Skeletal muscle tissue (tissue), 4 donors: Measurements from ENCODE around the gene SIK3. TPM values are rescaled to one million over a fixed set of nuclear protein-coding genes. Genes with fewer than 3 reads are reported as not detected.
A peak's percentile ranks its signal among the peaks of the same experiment; 100 is the strongest.
"Not testable (repeated sequence)": the region's sequence is repeated elsewhere in the genome, so short reads cannot be mapped to it uniquely, and the experiment has no call there.

Experiments used
- H3K27ac ChIP-seq: one replicate; pipeline ENCODE4 v1.7.0; 2013; ENCODE audit warnings: mild to moderate bottlenecking, low read depth, low read length, inconsistent platforms
- H3K27me3 ChIP-seq, 3 donors: one replicate each; pipeline ENCODE4 v1.7.0; 2013; ENCODE audit warnings: low read length in 3 of 3; ENCODE audit not compliant: control insufficient read depth in 3 of 3, insufficient read depth in 3 of 3
- H3K36me3 ChIP-seq, 3 donors: one replicate each; pipeline ENCODE4 v1.7.0; 2013; ENCODE audit warnings: low read length in 3 of 3; ENCODE audit not compliant: control insufficient read depth in 3 of 3, insufficient read depth in 3 of 3
- H3K4me1 ChIP-seq, 3 donors: one replicate each; pipeline ENCODE4 v1.7.0; 2013; ENCODE audit warnings: low read length in 3 of 3, mild to moderate bottlenecking in 3 of 3; ENCODE audit not compliant: control insufficient read depth in 3 of 3, insufficient read depth in 3 of 3
- H3K4me3 ChIP-seq, 3 donors: one replicate each; pipeline ENCODE4 v1.7.0; 2013; ENCODE audit warnings: low read length in 3 of 3
- H3K9ac ChIP-seq, 3 donors: one replicate each; pipeline ENCODE4 v1.7.0; 2013; ENCODE audit warnings: low read length in 3 of 3, mild to moderate bottlenecking in 3 of 3, moderate library complexity in 2 of 3, low read depth in 1 of 3
- H3K9me3 ChIP-seq, 3 donors: one replicate each; pipeline ENCODE4 v1.7.0; 2013; ENCODE audit warnings: low read length in 3 of 3; ENCODE audit not compliant: control insufficient read depth in 3 of 3
- total RNA-seq: library from RNA; depleted of rRNA; stranded (reverse); fragments of >200 nt; gene quantifications from one replicate; pipeline ENCODE4 v1.2.3, GENCODE V29; 2014
- donor health status: Osteomylitis.

SIK3 gene
- total RNA-seq, 1 donor from 2014 or later: 21.4 TPM

GRCh38 chr11:117037975-117038350, 60.3 kb downstream of the SIK3 start:
- H3K27me3 ChIP-seq: no peaks in the 10 kb centered on the region
- no peak overlapping the region for H3K4me3 ChIP-seq
- no peak overlapping the region for H3K27ac ChIP-seq
- H3K9ac ChIP-seq: no peak overlapping the region
- peaks cover 11 to 22% (median 12%) of the 10 kb centered on the region in 3 donors for H3K4me1 ChIP-seq
- H3K36me3 ChIP-seq: no peaks in the 10 kb centered on the region
- no peaks in the 10 kb centered on the region for H3K9me3 ChIP-seq

GRCh38 chr11:117037279-117037974, 60.8 kb downstream of the SIK3 start:
- H3K4me1 ChIP-seq: peaks cover 11 to 22% (median 12%) of the 10 kb centered on the region in 3 donors
- H3K4me3 ChIP-seq: no peak overlapping the region
- H3K9me3 ChIP-seq: no peaks in the 10 kb centered on the region
- H3K36me3 ChIP-seq: no peaks in the 10 kb centered on the region
- H3K27ac ChIP-seq: peak overlapping the region; percentile 26
- H3K9ac ChIP-seq: peak overlapping the region in 1 of 3 donors; percentile 27
- H3K27me3 ChIP-seq: no peaks in the 10 kb centered on the region

GRCh38 chr11:117034901-117035300, 63.3 kb downstream of the SIK3 start:
- no peak overlapping the region for H3K9ac ChIP-seq
- peaks cover 11 to 12% (median 12%) of the 10 kb centered on the region in 3 donors for H3K4me1 ChIP-seq
- no peak overlapping the region for H3K4me3 ChIP-seq
- no peaks in the 10 kb centered on the region for H3K27me3 ChIP-seq
- H3K36me3 ChIP-seq: no peaks in the 10 kb centered on the region
- no peaks in the 10 kb centered on the region for H3K9me3 ChIP-seq
- H3K27ac ChIP-seq: no peak overlapping the region

GRCh38 chr11:117026593-117027330, 71.5 kb downstream of the SIK3 start:
- Histone ChIP-seq H3K36me3 (no peaks in the 10 kb centered on the region), H3K27ac (no peak overlapping the region), H3K27me3 (no peaks in the 10 kb centered on the region), H3K4me1 (no peaks in the 10 kb centered on the region), H3K9ac (no peak overlapping the region), H3K9me3 (no peaks in the 10 kb centered on the region), H3K4me3 (no peak overlapping the region)

GRCh38 chr11:117023707-117024106, 74.5 kb downstream of the SIK3 start:
- H3K27ac ChIP-seq, H3K36me3 ChIP-seq, H3K9ac ChIP-seq, H3K9me3 ChIP-seq, H3K27me3 ChIP-seq, H3K4me3 ChIP-seq, H3K4me1 ChIP-seq: not testable (repeated sequence)

GRCh38 chr11:117023178-117023577, 75.0 kb downstream of the SIK3 start:
- Histone ChIP-seq H3K27ac (no peak overlapping the region), H3K9ac (no peak overlapping the region), H3K4me1 (peaks cover 0 to 3% (median 3%) of the 10 kb centered on the region in 3 donors)

GRCh38 chr11:117022526-117022925, 75.7 kb downstream of the SIK3 start:
- H3K27me3 ChIP-seq: no peaks in the 10 kb centered on the region
- H3K36me3 ChIP-seq: no peaks in the 10 kb centered on the region
- H3K9me3 ChIP-seq: no peaks in the 10 kb centered on the region
- H3K9ac ChIP-seq: no peak overlapping the region
- H3K4me3 ChIP-seq: no peak overlapping the region
- H3K4me1 ChIP-seq: peaks cover 0 to 3% (median 3%) of the 10 kb centered on the region in 3 donors
- no peak overlapping the region for H3K27ac ChIP-seq

More at GRCh38 chr11:117023178-117023577, 75.0 kb downstream of the SIK3 start:
- Histone ChIP-seq H3K27me3 (no peaks in the 10 kb centered on the region), H3K36me3 (no peaks in the 10 kb centered on the region), H3K9me3 (no peaks in the 10 kb centered on the region), H3K4me3 (no peak overlapping the region)

GRCh38 chr11:117020869-117021564, 77.2 kb downstream of the SIK3 start:
- Histone ChIP-seq H3K27me3 (no peaks in the 10 kb centered on the region), H3K9me3 (no peaks in the 10 kb centered on the region), H3K4me1 (peaks cover 0 to 3% (median 3%) of the 10 kb centered on the region in 3 donors), H3K36me3 (no peaks in the 10 kb centered on the region), H3K4me3 (no peak overlapping the region), H3K9ac (no peak overlapping the region), H3K27ac (no peak overlapping the region)

- H3K4me1 ChIP-seq: peaks cover 0 to 3% (median 3%) of the 10 kb centered on the region in 3 donors
- H3K27me3 ChIP-seq: no peaks in the 10 kb centered on the region
These were observed 77.9 kb downstream of the SIK3 start for GRCh38 chr11:117020287-117020686.

GRCh38 chr11:117019871-117020270, 78.4 kb downstream of the SIK3 start:
- Histone ChIP-seq H3K9ac (no peak overlapping the region), H3K4me3 (no peak overlapping the region), H3K4me1 (peaks cover 0 to 3% (median 3%) of the 10 kb centered on the region in 3 donors), H3K27me3 (no peaks in the 10 kb centered on the region), H3K36me3 (no peaks in the 10 kb centered on the region), H3K27ac (no peak overlapping the region), H3K9me3 (no peaks in the 10 kb centered on the region)

More at GRCh38 chr11:117020287-117020686, 77.9 kb downstream of the SIK3 start:
- H3K36me3 ChIP-seq: no peaks in the 10 kb centered on the region
- no peaks in the 10 kb centered on the region for H3K9me3 ChIP-seq
- no peak overlapping the region for H3K4me3 ChIP-seq
- no peak overlapping the region for H3K9ac ChIP-seq
- H3K27ac ChIP-seq: no peak overlapping the region
